Esophagus muscularis mucosa (tissue), 4 donors: ENCODE results near the gene FABP2. TPM values are rescaled to one million over a fixed set of nuclear protein-coding genes. Genes with fewer than 3 reads are reported as not detected.

Source experiments
- DNase-seq: peaks from one replicate; pipeline ENCODE4 v3.0.0-alpha.2; 2017; ENCODE audit errors: extremely low spot score
- H3K27ac ChIP-seq, 4 donors: fragments of 200-600 bp; sonication (generic); replicated peaks in 1 of 4; 1 replicate in 3 of 4; 2 replicates in 1 of 4; pipeline ENCODE4 v1.5.1; 2016 to 2019; ENCODE audit warnings: mild to moderate bottlenecking in 1 of 4
- H3K27me3 ChIP-seq, 4 donors: fragments of 200-600 bp; sonication (generic); one replicate each; pipeline versions ENCODE4 v1.5.1 to v1.6.0; 2016 to 2019
- H3K36me3 ChIP-seq, 4 donors: fragments of 200-600 bp; sonication (generic); one replicate each; pipeline ENCODE4 v1.5.1; 2016 to 2019
- H3K4me1 ChIP-seq, 4 donors: fragments of 200-600 bp; sonication (generic); one replicate each; pipeline ENCODE4 v1.5.1; 2016 to 2019
- H3K4me3 ChIP-seq, 4 donors: fragments of 200-600 bp; sonication (generic); 1 replicate in 2 of 4; 2 replicates in 2 of 4; pipeline ENCODE4 v1.5.1; 2016 to 2019; ENCODE audit warnings: mild to moderate bottlenecking in 4 of 4, moderate library complexity in 1 of 4
- H3K9me3 ChIP-seq, 4 donors: fragments of 200-600 bp; sonication (generic); 1 replicate in 3 of 4; 2 replicates in 1 of 4; pipeline ENCODE4 v1.5.1; 2016 to 2019
- EP300 ChIP-seq: sonication (generic); formaldehyde crosslinking; IDR thresholded peaks from one replicate; pipeline ENCODE4 v1.6.1; 2017; ENCODE audit warnings: antibody characterized with exemption
- POLR2A ChIP-seq: fragments of 450-650 bp; IDR thresholded peaks from one replicate; pipeline ENCODE4 v1.6.1; 2017; ENCODE audit warnings: antibody characterized with exemption, moderate library complexity, mild to moderate bottlenecking, low read depth
- POLR2AphosphoS5 ChIP-seq, 2 donors: sonication (generic); formaldehyde crosslinking; IDR thresholded peaks; one replicate each; pipeline ENCODE4 v1.6.1; 2017; ENCODE audit warnings: antibody characterized with exemption in 2 of 2
- WGBS: methylation state at CpG from one replicate; pipeline ENCODE4 v1.1.5; 2018; 5-methylcytosine and 5-hydroxymethylcytosine counted together
- intact Hi-C: fragments of 100-400 bp; cut with DNase I; formaldehyde crosslinking; loops from one replicate; pipeline ENCODE4 v1.15.1; 2023
- total RNA-seq, 4 donors: library from RNA; depleted of rRNA; stranded (reverse); fragments of >200 nt; gene quantifications; one replicate each; pipeline versions ENCODE4 v1.1.0 to v1.2.1, GENCODE V29; 2016
- TF ChIP-seq, protein P1 (sequence below), 3 experiments: fragments of 200-600 bp in 2 of 3; fragments of 450-650 bp in 1 of 3; sonication (generic) in 2 of 3; IDR thresholded peaks; one replicate each; pipeline ENCODE4 v1.5.1; 2017 to 2019; ENCODE audit warnings: antibody characterized with exemption in 3 of 3, mild to moderate bottlenecking in 2 of 3, moderate library complexity in 1 of 3

The FABP2 gene
- total RNA-seq, 4 donors from 2014 or later: not detected

DNA sequence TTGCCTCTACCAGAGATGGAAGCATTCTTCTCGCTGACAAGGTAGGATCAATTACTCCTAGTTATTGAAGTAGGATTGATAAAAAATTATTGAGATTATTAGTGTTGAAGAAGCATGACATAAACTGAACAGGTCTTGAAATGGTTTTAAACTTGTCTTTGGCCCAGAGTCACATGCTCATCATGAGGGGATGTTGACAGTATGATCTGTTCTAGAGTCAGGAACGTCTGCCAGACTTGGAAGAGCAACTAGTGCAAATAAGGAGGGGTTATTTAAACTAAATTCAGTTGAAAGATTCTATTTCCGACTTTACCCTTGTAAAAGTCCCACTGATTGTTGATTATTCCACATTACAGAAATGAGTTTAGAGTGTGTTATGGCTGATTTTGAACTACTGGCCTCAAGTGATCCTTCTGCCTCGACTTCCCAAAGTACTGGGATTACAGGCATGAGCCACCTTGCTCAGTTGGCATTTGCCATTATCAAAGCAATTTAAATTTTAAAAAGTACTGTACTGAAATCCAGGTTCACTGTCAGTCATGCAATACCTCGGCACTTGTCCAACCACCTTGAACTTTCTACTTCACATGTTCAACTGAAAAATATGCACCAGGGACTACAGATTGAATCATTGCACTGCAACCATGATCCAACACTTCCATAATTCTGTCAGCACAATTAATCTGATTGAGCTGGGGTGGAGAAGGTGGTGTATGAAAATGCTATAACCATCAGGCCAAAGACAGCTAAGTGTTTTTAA is 19.7 kb downstream of the FABP2 start:
- Histone ChIP-seq H3K27ac (no peak overlapping the region), H3K36me3 (peaks cover 0 to 9% (median 5%) of the 10 kb centered on the region in 4 donors), H3K9me3 (no peaks in the 10 kb centered on the region), H3K4me3 (no peak overlapping the region), H3K27me3 (no peaks in the 10 kb centered on the region), H3K4me1 (peaks cover 19 to 32% (median 29%) of the 10 kb centered on the region in 4 donors)
- 73% methylated on average over 5 of the region's 5 CpGs for WGBS
- DNase-seq: no peak
- intact Hi-C loops: no loop called here
- TF ChIP-seq, protein P1, sequence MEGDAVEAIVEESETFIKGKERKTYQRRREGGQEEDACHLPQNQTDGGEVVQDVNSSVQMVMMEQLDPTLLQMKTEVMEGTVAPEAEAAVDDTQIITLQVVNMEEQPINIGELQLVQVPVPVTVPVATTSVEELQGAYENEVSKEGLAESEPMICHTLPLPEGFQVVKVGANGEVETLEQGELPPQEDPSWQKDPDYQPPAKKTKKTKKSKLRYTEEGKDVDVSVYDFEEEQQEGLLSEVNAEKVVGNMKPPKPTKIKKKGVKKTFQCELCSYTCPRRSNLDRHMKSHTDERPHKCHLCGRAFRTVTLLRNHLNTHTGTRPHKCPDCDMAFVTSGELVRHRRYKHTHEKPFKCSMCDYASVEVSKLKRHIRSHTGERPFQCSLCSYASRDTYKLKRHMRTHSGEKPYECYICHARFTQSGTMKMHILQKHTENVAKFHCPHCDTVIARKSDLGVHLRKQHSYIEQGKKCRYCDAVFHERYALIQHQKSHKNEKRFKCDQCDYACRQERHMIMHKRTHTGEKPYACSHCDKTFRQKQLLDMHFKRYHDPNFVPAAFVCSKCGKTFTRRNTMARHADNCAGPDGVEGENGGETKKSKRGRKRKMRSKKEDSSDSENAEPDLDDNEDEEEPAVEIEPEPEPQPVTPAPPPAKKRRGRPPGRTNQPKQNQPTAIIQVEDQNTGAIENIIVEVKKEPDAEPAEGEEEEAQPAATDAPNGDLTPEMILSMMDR (IDR thresholded peaks at IDR 0.05): no peak
- TF ChIP-seq POLR2AphosphoS5 (IDR thresholded peaks at IDR 0.05) (no peak), POLR2A (no peak), EP300 (no peak)

GRCh38 chr4:119300101-119300978 is 21.6 kb downstream of the FABP2 start:
- Histone ChIP-seq H3K27ac (peak overlapping the region; percentile 88 to 93 (median 90)), H3K36me3 (peaks cover 0 to 25% (median 14%) of the 10 kb centered on the region in 4 donors), H3K27me3 (no peaks in the 10 kb centered on the region), H3K4me3 (peak overlapping the region; percentile 62 to 89 (median 70)), H3K9me3 (no peaks in the 10 kb centered on the region), H3K4me1 (peaks cover 21 to 39% (median 33%) of the 10 kb centered on the region in 4 donors)
- intact Hi-C loops: no loop called here
- TF ChIP-seq, protein P1 (IDR thresholded peaks at IDR 0.05): no peak
- TF ChIP-seq EP300 (no peak), POLR2A (peak; percentile 47), POLR2AphosphoS5 (IDR thresholded peaks at IDR 0.05) (peak; percentile 93 to 94)
- peak; percentile 97 for DNase-seq
- WGBS: 0% methylated on average over 47 of the region's 54 CpGs

- under 1% methylated on average over 9 of the region's 9 CpGs for WGBS
- TF ChIP-seq POLR2A (no peak), POLR2AphosphoS5 (IDR thresholded peaks at IDR 0.05) (no peak), EP300 (no peak)
- TF ChIP-seq, protein P1 (IDR thresholded peaks at IDR 0.05): no peak
These were observed 22.2 kb downstream of the FABP2 start for GRCh38 chr4:119299741-119300100.

DNA sequence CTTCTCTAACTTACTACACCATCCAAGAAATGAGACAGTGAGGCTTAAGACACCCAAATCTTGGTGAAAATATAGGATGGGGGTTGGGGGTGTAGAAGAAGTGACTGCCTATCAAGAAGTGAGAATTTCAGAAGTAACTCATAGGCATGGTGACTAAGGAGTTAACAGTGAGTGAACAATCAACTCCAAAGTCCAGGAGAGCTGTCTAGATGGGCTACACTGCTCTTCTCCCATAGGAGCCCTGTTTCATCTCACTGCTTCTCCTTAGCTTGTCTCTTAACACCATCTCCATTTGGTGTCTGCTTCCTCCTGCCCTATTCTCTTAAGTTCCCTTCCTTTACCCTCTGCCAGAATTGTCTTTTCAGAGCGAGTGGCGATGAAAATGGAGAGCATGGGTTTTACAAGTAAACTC is 22.7 kb downstream of the FABP2 start:
- WGBS: 2% methylated on average over 2 of the region's 2 CpGs
- intact Hi-C loops: no loop called here
- Histone ChIP-seq H3K9me3 (no peaks in the 10 kb centered on the region), H3K36me3 (peaks cover 0 to 27% (median 14%) of the 10 kb centered on the region in 4 donors), H3K4me3 (peak overlapping the region; percentile 62 to 89 (median 70)), H3K27ac (peak overlapping the region; percentile 88 to 93 (median 90)), H3K27me3 (no peaks in the 10 kb centered on the region), H3K4me1 (peaks cover 21 to 39% (median 33%) of the 10 kb centered on the region in 4 donors)
- DNase-seq: no peak
- TF ChIP-seq POLR2AphosphoS5 (IDR thresholded peaks at IDR 0.05): no peak
- TF ChIP-seq, protein P1 (IDR thresholded peaks at IDR 0.05): no peak
- no peak for TF ChIP-seq EP300
- no peak for TF ChIP-seq POLR2A

More at GRCh38 chr4:119299741-119300100, 22.2 kb downstream of the FABP2 start:
- intact Hi-C loops: no loop called here
- peak overlapping the region; percentile 88 to 93 (median 90) for H3K27ac ChIP-seq
- H3K4me3 ChIP-seq: peak overlapping the region; percentile 62 to 89 (median 70)
- peaks cover 21 to 39% (median 33%) of the 10 kb centered on the region in 4 donors for H3K4me1 ChIP-seq
- no peaks in the 10 kb centered on the region for H3K27me3 ChIP-seq
- no peaks in the 10 kb centered on the region for H3K9me3 ChIP-seq
- no peak for DNase-seq
- peaks cover 0 to 27% (median 14%) of the 10 kb centered on the region in 4 donors for H3K36me3 ChIP-seq
